HG03520 (cell line): Measurements from ENCODE around the gene STX11.
"Not testable (repeated sequence)": the region's sequence is repeated elsewhere in the genome, so short reads cannot be mapped to it uniquely, and the experiment has no call there.

ENCODE experiments used
- ATAC-seq: cut with Tn5 transposase; IDR thresholded peaks from one replicate; pipeline ENCODE4 v1.9.1; 2021; ENCODE audit warnings: mild to moderate bottlenecking, moderate library complexity; ENCODE audit not compliant: unreplicated experiment

STX11 gene

DNA sequence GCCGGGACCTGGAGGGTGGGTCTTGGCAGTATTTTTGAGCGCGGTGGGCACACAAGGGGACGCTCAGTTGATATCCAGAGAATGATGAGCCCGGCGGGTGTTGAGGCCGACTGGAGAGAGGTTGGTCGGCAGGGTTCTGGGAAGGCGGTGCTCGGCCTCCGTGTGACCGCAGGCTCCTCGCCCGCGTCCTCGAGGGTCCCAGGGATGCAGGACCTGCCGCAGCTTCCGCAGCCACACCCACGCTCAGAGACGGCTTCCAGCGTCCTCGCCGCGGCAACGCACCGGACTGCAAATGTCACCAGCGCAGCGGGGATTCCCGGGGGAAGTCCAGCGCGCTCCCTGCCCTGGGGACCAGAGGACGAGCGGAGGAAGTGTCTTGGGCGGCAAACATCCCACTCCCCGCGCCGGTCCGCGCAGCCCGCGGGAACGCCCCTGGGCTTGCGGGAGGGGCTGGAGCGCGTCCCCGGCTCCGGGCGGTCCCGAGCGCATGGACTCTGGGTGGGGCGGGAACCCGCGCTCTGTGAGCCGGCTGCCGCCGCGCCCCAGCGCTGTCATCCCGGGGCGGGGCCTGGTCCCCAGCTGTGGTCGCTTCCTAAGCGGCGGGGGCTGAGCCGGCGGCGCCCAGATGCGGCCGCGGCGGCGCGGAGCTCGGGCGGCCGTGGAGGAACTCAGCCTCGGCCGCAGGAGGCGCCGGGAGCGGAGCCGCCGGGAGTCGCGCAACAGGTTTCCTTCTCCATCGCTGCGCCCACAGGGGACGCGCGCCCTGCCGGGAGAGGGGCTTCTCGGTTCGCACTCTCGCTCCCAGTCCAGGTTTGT lies at the start of gene STX11:
Gene STX11, plus strand, starts transcription at position 624 of the 816 bp plus-strand sequence. CDS start 36,111 bp downstream, outside the sequence.
- peak; percentile 59 for ATAC-seq

DNA sequence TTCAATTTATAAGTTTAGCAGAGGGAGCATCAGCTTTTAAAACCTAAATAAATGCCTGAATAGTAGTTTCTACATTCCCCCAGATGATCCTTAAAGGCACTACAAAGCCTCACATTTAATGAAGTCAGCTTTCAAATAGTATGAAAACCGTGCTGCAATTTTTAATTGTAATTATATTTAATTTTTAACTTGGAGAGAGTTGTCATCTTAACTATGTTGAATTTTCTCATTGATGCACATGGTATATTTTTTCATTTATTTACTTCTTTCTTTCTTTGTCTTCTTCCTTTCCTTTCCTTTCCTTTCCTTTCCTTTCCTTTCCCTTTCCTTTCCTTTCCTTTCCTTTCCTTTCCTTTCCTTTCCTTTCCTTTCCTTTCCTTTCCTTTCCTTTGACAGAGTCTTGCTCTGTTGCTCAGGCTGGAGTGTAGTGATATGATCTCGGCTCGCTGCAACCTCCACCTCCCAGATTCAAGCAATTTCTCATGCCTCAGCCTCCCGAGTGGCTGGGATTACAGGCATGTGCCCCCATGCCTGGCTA lies 47.2 kb upstream of the STX11 start:
- no peak for ATAC-seq

DNA sequence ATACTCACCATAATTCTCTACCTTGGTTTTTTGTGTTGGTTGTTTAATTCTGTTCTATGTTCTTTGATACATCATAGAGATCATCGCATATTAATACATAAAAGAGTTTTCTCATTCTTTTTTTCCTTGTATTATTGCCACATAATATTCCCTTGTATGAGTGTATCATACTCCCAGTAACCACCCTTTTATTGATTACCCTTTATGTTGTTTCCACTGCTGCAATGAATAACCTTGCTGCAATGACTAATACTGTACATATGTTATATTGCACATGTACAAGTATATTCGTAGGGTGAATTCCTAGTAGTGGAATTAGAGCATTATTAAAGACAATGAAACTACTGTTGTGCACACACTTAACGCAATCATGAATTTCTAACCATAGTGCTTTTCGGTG lies 45.8 kb upstream of the STX11 start:
- no peak for ATAC-seq

DNA sequence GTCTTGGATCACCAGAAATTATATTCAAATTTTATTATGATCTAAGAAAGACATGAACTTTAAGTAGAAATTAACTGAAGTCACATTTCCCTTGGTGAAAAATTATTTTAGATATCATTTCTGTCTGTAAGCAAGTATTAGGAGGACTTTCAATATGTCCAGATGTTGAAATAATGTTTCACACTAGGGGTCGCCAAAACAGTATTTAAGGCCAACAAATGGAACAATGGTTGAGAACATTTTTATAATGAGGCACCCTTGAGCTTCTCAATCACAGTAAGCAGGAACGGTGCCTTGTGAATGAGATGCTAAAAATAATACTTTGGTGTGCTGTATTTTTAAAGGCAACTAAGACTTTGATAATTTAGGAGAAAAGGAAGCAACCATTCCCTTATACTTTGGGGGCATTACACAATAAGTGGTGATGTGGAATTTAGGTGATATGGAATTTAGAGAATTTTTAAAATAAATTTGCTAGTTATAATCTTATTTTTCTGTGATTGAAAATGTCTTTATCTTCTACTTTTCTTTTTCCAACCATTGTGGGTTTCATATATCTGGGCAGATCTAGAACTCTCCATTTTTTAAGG lies 45.3 kb upstream of the STX11 start:
- peak; percentile 88 for ATAC-seq

DNA sequence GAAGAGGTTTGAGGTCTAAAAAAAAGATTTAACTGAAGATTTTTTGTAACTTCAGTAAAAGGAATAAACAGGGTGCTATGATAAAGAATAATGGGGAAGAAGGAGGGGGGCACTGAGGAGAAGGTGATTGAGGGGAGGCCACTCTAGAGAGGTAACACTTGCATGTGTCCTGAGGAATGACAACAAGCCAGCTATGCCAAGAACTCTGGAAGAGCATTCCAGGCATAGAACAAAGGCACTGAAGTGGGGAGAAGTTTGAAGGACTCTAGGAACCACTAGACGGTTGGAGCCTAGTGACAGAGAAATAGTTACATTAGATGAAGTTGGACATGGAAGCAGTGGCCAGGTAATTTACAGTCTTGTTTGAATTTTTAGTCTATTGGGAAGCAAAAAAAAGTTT lies 44.1 kb upstream of the STX11 start:
- ATAC-seq: no peak

DNA sequence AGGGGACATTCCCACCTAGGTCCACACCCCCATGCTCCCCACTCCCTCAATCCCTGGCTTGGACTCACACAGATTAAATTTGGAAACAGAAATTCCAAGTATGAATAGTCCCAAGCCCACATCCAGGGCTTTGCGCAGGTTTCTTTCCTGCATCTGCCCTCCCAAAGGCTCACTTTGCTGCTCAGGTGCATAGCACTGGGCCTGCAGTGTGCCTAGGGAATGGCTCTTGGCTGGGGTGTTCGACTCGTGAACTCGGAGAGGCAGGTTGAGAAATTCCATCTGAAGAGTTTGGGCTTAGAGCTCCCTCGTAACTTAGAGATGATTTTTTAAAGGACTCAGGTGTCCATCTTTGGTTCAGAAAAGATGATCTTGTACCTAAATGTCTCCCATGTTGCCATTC lies 40.1 kb upstream of the STX11 start:
- ATAC-seq: no peak

DNA sequence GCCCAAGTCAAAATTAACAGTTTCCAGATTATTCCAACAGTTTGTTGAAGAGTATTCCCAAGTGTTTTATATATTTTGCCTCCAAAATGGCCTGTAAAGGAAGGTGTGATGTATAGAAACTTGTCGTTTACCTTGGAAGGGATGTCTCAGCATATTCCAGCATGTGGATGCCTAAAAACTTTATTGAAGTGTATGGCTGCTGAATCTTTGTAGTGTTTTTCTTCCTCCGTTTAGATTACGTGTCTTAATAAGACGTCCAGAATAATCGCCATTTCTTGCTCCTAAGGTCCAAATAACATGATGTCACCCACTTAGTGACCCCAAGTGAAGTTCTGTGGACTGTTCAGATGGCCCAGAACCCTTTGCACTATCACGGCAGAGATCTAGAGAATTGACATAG lies 37.0 kb upstream of the STX11 start:
- ATAC-seq: no peak

DNA sequence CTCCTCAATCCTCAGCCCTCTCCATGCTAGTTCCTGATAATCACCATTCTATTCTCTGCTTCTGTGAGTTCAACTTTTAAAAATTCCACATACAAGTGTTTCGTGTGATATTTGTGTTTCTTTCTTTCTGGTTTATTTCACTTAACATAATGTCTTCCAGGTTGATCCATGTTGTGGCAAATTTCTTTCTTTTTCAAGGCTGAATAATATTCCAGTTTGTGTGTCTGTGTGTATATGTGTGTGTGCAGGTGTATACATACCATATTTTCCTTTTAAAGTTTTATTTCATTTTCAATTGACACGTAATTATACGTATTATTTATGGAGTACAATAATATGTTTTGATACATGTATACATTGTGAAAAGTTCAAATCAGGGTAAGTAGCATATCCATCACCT lies 35.1 kb upstream of the STX11 start:
- no peak for ATAC-seq

DNA sequence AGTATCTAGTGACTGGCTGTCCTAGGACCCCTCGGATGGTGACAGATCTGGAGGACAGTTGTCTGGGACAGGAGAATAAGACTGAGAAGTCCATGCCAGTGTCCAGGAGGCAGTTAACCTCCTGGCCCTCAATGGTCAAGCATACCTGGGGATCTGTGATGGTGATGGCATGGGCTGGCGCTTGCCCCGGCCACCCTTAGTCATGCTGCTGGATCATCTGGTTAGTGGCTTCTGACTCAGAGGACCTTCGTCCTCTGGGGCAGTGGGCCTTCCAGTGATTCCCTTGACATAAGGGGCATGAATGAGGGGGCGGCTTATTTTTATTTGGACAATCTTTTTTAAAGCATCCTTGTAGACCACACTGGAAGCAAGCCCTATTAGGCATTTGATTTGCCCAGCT lies 30.9 kb upstream of the STX11 start:
- no peak for ATAC-seq

DNA sequence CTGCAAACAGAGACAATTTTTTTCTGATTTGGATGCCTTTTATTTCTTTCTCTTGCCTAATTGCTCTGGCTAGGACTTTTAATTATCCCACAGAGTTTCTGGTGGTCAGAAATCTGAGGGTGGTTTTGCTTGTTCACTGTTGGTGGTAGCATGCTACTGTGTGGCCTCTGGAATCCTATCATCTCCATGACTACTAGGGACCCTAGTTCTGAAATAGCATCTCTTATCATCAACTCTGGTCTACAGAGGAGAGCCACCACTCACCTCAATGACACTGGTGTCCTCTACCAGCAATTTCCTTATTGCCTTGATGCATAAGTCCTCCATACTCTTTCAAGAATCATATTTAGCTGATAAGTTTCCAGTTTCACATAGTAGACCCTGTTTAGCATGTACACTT lies 27.5 kb upstream of the STX11 start:
- no peak for ATAC-seq

DNA sequence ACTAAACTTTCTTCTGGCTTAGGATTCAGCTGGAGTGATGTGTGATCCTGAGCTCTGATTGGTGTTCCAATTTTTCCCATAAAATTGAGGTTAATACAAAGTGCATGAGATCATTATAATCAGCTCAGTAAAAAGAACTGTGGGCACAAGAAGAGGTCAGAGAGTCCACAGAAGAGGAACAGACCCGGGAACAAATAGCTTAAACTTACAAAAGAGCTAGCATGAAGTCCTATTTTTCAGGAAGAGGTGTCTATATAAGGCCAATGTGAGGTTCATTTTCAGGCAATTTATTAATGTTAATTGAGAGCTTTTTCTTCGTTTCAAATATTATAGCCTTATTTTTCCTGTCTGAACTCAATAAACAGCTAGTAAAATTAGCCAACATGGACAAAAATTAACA lies 26.9 kb upstream of the STX11 start:
- ATAC-seq: no peak

DNA sequence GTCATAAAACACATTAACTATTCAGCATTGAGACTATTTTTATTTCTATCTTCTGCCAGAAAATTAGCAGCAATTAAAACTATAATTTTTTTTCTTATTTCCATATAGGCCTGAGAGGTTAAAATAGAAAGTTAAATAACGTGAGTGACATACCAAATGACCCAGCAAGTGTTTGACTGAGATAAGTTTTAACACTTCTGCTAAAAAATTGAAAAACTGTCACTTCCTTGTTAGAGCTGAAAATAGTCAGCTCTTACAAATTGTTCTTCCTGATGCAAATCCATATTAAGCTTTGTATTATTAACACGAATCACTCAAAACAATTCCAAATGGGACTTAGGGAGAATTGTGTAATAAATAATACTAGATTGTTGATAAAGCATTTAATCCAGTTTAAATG lies 26.5 kb upstream of the STX11 start:
- ATAC-seq: no peak

DNA sequence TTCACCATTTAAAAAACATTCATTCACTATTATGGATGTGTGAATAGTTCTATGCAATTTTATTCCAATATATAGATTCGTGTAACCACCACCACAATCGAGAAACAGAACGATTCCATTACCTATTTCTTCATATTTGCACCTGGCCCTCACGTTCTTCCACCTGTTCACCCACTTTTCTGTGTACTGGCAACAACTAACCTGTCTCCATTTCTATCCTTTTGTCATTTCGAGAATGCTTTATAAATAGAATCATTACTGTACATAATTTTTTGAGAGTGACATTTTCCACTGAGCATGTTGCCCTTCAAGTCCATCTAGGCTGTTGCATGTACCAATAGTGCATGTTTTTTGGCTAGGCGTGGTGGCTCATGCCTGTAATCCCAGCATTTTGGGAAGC lies 23.2 kb upstream of the STX11 start:
- ATAC-seq: peak; percentile 59

DNA sequence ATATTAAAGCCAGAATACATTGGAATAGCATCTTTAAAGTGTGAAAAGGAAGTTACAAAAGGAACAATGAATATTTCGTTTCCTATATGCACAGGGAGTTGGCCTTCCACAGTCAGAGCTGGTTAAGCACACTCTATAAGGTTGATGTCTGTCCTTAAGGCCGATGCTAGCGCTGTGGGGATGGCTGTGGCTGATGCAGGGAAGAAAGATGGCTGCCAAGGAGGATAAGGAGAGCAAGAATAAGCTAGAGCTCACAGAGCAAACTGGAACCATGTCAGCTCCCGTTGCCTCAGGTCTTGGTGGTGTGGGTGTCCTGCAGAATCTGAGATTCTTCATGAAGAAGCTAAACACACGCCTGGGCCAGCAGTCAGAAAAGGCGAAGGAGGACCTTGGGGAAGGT lies 20.8 kb upstream of the STX11 start:
- no peak for ATAC-seq

DNA sequence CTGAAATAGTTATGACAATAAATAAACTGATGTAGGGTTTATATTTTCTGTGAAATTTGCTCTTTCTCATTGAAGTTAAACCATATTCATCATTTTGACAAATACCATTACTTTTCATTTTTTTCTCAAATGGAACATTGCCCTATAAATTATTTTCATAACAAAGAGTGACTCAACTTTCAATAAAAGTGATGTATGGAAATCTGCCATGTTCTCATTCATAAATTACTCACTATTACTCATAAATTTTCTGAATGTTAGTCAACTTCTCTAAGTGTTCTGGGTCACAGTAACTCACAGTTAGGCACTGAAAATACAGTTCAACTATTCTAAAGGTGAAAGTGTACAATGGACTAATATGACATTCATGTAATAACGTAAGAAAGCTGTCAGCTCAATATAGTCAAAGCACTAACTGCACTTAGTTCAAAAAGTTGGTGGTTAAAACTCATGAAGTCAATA lies 19.0 kb upstream of the STX11 start:
- no peak for ATAC-seq

DNA sequence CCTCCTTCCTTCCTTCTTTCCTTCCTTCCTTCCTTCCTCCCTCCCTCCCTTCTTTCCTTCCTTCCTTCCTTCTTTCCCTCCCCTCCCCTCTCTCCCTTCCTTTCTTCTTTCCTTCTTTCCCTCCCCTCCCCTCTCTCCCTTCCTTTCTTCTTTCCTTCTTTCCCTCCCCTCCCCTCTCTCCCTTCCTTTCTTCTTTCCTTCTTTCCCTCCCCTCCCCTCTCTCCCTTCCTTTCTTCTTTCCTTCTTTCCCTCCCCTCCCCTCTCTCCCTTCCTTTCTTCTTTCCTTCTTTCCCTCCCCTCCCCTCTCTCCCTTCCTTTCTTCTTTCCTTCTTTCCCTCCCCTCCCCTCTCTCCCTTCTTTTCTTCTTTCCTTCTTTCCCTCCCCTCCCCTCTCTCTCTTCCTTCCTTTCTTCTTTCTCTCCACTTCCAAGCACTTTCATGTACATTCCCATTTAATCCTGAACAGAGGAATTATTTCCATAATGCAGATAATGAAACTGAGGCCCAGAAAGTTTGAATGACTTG lies 18.1 kb upstream of the STX11 start:
- ATAC-seq: not testable (repeated sequence)

DNA sequence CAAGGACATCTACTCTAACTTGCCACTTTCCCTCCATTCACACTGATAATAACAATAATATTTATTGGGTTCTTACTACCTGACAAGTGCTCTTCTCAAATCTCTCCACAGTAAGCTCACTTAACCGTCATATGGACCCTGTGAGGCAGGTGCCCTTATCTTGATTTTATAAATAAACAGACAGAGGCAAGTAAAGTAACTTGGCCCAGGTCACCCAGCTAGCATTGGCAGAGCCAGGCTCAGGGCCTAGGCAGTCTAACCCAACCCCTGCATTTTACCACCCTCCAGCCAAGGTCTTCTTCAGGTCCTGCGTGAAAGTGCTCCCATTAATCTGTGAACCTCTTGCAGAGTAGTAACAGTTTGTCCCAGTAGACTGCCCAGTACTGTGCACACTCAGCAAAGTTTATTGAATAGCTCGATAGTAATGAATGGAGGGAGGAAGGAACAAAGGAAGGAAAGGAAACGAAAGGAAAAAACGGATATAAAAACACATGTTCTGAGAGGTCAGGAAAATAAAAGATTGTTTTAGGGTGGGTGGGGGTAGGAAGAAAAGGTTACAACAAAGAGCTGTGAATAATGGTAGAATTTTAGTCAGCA lies 17.0 kb upstream of the STX11 start:
- ATAC-seq: no peak

DNA sequence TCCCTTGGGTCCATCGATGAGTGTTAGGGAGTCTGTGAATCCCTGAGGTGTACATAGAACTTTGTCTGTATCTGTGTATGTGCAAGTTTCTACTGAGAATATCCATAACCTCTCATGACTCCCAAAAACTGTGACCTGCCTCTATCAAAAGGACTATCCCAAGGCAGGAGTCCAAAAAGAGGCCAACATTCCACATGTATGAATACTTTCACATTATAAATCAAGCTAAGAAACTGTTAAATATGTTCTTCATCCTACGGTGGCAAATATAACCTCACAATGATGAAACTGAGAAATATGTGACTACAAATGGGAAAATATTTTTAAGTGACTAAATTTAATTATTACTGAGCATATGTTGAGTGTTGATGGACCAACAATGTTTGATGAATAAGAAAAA lies 16.1 kb upstream of the STX11 start:
- no peak for ATAC-seq

DNA sequence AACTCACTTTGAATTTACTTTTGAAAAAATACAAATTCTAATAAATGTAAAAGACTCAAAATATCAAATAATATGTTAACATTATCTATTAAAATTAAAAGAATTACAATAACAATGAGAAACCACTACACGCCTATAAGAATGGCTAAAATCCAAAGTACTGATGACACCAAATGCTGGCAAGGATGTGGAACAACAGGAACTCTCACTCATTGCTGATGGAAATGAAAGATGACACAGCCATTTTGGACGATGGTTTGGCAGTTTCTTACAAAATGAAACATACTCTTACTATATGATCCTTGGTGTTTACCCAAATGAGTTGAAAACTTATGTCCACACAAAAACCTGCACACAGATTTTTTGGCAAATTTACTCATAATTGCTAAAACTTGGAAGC lies 15.6 kb upstream of the STX11 start:
- ATAC-seq: no peak

DNA sequence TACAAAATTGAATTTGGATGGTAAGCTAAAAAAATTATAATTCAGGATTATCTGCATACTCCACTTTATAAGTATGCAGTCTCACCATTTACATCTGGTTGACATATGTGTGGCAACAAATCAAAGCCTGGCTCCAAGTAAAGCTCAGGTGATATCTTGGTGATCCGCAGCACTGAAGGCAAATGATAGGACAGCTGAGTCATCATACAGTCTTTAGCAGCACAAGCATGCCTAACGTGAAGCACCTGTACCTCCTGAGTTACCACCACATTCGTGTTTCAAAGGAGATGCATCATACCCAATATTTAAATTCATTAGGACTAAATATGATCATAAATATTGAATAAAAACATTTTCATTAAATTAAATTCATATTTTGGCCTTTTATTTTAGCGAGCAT lies 11.8 kb upstream of the STX11 start:
- ATAC-seq: no peak

DNA sequence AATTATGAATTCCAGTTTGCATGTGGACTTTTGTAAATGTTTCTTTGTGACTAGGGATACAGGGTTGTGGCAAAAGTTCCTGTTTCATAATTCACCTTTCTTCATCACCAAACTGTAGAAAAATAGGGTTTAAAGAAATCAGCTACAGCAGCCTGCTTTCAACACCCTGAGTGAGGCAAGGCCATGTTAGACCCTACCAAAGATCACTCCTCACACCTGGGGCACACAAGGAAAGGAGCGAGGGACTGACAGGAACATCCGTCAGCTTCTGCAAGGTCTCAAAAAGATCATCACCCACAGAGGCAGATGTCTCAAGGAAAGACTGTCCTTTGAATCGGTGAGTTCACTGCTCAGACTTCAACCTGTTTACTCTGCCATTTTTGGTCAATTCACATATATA lies 10.5 kb upstream of the STX11 start:
- no peak for ATAC-seq

DNA sequence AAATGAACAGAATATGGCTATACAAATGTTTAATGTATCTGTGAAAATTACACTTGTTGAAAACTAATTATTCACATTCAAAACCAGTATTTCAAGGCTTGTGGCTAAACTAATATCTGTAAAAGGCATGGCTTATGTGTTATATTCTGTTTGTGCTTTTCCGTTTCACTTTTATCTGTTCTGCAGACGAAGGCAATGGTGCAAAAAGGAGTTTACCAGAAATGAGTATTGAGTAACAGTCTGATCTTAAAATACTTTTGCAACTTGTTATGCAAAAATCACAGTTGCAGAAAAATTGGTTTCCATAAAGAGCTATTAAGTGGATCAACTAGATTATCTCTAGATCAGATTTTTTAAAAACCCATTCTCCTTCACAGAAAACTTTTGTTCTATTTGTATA lies 9.4 kb upstream of the STX11 start:
- peak; percentile 64 for ATAC-seq
